CD4-positive, alpha-beta T cell treated with Interleukin-6 for 4 hours (primary cell): Measurements from ENCODE around the gene OR13J1.
A peak's percentile ranks its signal among the peaks of the same experiment; 100 is the strongest.

Source experiments
- DNase-seq: peaks from one replicate; pipeline ENCODE4 v3.0.0-alpha.2; 2020; ENCODE audit warnings: mixed read lengths

The OR13J1 gene

GRCh38 chr9:35856206-35856605 is 14.0 kb downstream of the OR13J1 start:
- no peak for DNase-seq

GRCh38 chr9:35854091-35854762 is 16.0 kb downstream of the OR13J1 start:
- no peak for DNase-seq

GRCh38 chr9:35852876-35853865 is 17.0 kb downstream of the OR13J1 start:
- DNase-seq: no peak

- DNase-seq: no peak
These were observed 17.9 kb downstream of the OR13J1 start for GRCh38 chr9:35852267-35852815.

- no peak for DNase-seq
These were observed 22.2 kb downstream of the OR13J1 start for GRCh38 chr9:35847792-35848572.

GRCh38 chr9:35845824-35846771 is 24.1 kb downstream of the OR13J1 start:
- peak; percentile 12 for DNase-seq

GRCh38 chr9:35844628-35845270 is 25.5 kb downstream of the OR13J1 start:
- DNase-seq: peak; percentile 66

- no peak for DNase-seq
These were observed 27.4 kb downstream of the OR13J1 start for GRCh38 chr9:35842795-35843194.

- DNase-seq: no peak
These were observed 28.0 kb downstream of the OR13J1 start for GRCh38 chr9:35842020-35842745.

GRCh38 chr9:35841645-35841900 is 28.6 kb downstream of the OR13J1 start:
- DNase-seq: no peak

GRCh38 chr9:35840881-35841644 is 29.1 kb downstream of the OR13J1 start:
- DNase-seq: no peak

GRCh38 chr9:35839926-35840325 is 30.3 kb downstream of the OR13J1 start:
- DNase-seq: no peak

- DNase-seq: no peak
These were observed 33.6 kb downstream of the OR13J1 start for GRCh38 chr9:35836595-35836994.

GRCh38 chr9:35835766-35836165 is 34.4 kb downstream of the OR13J1 start:
- DNase-seq: no peak

GRCh38 chr9:35835216-35835632 is 35.0 kb downstream of the OR13J1 start:
- DNase-seq: peak; percentile 21

- DNase-seq: no peak
These were observed 35.7 kb downstream of the OR13J1 start for GRCh38 chr9:35834260-35835215.

- DNase-seq: no peak
These were observed 37.4 kb downstream of the OR13J1 start for GRCh38 chr9:35832814-35833213.

GRCh38 chr9:35831040-35831439 is 39.2 kb downstream of the OR13J1 start:
- no peak for DNase-seq

- no peak for DNase-seq
These were observed 40.5 kb downstream of the OR13J1 start for GRCh38 chr9:35829764-35830096.
